GM12891 (cell line): Measurements from ENCODE around the gene NOD2.

Experiments
- POLR2A ChIP-seq: IDR thresholded peaks from 2 replicates; pipeline ENCODE4 v1.6.1; 2011; ENCODE audit warnings: low read depth, low read length, control low read depth
- POLR2AphosphoS5 ChIP-seq: IDR thresholded peaks from 2 replicates; pipeline ENCODE4 v1.6.1; 2011; ENCODE audit warnings: low read depth, low read length, control low read depth

- TF ChIP-seq POLR2A = no peak
- no peak for TF ChIP-seq POLR2AphosphoS5
Measured at GRCh38 chr16:50711040-50711439, 17.6 kb downstream of the NOD2 start.
